ENCODE results near the gene ITPK1. TPM values are rescaled to one million over a fixed set of nuclear protein-coding genes. Genes with fewer than 3 reads are reported as not detected.
"Not testable (repeated sequence)": the region's sequence is repeated elsewhere in the genome, so short reads cannot be mapped to it uniquely, and the experiment has no call there.

The ITPK1 gene
- total RNA-seq, 1 experiment from 2014 or later = 57.0 TPM

GRCh38 chr14:93084866-93085857, 30.6 kb downstream of the ITPK1 start:
- DNase-seq (ENCODE audit: low read depth) = no peak

GRCh38 chr14:93084402-93084801, 31.3 kb downstream of the ITPK1 start:
- DNase-seq (ENCODE audit: low read depth) = no peak

- no peak for DNase-seq (ENCODE audit: low read depth)
These were observed 31.8 kb downstream of the ITPK1 start for GRCh38 chr14:93083917-93084316.

DNA sequence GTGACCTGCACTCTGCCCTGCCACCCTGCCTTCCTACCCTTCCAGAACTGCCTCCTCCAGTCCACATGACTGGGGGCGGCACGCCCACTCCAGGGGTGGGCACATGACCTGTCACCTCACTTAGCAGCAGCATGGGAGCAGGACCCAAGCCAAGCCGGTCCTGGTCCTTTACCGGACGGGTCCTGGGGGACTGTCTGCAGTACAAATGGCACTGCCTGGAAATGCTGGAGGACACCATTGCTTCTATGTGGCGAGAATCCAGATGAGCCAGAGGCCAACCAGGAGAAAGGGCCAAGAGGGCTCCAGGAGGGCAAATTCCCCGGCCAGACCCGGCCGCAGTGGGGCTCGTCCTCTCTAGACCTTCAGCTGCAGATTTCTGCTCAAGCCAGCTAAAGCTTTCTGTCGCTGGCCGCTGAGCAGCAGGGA, 33.1 kb downstream of the ITPK1 start:
- DNase-seq (ENCODE audit: low read depth) = no peak

GRCh38 chr14:93081876-93082570, 33.7 kb downstream of the ITPK1 start:
- no peak for DNase-seq (ENCODE audit: low read depth)

DNA sequence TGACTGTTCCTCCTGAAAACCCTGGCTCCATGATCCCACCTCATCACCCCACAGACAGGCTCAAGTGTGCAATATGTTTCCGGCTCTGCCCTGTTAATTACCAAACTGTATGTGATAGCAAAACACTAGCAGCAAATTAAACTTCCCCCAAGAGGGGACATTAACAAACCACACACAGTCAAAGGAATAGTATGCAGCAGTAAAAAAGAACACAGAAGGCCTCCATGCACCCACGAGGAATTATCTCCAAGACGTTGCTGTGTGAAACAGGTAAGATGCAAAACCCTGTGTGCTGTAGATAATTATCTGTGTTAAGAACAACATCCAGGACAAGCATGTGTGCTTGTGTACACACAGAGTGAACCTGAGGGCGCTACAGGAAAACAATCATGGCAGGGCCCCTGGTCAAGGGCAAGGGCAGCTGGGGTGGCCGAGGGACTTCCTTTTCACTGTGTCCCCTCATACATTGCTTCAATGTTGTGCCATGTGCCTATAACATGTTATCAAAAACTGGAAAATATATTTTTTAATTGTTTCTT, 35.8 kb downstream of the ITPK1 start:
- no peak for DNase-seq (ENCODE audit: low read depth)

DNA sequence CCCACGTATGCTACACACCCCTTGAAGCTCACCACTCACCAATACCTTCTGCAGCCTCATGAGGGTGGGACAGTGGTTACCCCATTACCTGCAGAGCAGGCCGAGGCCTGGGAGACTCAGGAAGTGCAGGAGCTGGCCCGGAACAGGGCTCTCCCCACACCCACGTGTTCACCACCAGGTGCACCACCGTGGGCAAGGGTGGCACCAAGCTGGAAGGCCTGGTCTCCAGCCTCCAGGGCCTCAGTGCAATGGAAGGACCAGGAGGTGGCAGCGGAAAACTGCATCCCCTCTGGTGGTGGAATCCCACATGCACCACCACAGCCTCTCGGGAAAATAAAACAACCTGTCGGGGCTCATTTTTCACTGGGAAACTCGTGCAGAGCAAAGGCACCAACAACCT, 36.4 kb downstream of the ITPK1 start:
- DNase-seq (ENCODE audit: low read depth) = no peak

DNA sequence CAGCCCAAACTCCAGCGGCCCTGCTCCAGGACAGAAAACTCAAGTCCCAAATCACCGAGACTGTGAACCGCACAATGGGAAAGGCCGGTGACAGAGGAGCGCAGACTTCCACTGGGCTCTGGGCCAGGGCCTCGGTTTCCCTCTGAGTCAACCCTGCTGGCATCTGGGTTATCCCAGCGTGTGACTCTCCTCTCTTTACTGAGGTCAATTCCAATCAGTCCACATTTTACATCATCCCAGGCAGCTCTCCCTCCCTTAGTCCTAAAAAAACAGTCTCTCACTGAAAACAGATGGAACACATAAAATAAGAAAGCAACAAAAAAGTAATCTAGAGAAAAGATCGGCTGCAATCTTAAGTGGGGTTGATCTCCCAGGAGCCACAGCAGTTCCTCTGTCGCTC, 36.9 kb downstream of the ITPK1 start:
- no peak for DNase-seq (ENCODE audit: low read depth)

GRCh38 chr14:93076755-93077154, 39.0 kb downstream of the ITPK1 start:
- DNase-seq (ENCODE audit: low read depth) = no peak

DNA sequence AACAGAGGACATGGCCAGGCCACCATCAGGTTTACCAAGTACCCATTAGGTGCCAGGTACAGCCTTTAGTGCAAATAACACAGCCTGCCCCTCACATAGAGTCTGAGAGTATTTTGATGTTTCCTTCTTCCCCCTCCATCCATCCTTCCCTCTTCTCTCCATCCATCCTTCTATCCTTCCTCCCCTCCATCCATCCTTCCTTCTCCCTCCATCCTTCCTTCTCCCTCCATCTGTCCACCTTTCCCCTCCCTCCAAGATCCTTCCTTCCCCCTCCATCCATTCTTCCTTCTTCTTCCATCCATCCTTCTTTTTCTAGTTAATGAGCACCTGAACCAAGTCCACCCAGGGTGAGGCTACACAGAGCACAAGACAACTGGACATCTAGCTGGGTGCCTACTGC, 39.8 kb downstream of the ITPK1 start:
- DNase-seq (ENCODE audit: low read depth) = no peak

DNA sequence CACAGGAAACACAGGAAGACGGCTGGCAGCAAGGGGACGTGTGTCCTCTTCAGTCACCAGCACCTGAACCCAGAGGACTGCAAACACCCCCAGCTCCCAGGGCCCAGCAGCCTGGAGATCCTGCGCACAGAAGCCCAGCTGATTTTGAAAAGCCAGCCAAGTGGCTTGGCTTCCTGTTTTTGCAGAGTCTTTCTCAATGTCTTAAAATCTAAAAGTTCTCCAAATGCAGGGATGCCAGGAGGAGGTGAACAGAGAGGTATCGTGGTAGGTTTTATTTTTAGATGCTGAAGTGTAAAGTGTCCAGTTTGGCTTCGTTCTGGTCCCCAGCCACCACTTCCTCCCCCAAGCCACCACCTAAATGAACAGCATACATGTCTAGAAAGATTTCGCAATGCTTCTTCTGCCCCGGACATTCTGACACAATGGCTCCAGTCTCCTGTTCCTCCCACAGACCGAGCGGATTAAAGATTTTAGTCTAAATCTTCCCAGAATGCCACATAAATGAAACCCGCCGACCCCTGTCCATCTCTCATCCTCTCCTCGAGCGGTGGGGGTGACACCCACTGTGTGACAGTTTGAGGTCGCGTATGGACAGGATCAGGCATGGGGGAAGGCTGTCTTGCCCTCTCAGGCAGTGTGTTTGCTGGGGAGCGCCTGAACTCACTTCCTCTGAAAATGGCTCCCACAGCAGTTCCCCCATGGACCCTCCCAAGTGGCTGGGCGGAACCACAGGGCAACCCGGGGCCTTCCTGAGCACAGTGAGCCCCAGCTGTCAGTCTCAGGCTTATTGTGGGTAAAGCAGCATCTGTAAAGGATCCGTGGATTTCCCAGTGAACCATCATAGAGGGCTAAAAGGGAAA, 41.6 kb downstream of the ITPK1 start:
- no peak for DNase-seq (ENCODE audit: low read depth)

DNA sequence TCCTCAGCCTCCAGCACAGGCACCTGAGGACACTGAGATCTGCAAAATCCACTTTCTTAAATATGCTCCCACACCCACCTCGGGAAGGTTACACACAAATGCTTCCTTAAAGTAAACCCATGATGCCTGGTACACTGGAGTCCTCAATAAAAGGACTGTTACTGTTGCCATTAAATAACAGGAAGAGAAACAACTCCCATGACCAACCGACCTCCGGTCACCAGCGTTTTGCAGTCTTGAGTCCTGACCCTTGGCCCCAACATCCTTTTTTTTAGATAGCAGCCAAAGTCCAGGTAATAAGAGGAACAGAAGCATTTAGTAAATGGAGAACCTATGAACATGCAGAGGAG, 42.4 kb downstream of the ITPK1 start:
- no peak for DNase-seq (ENCODE audit: low read depth)

- no peak for DNase-seq (ENCODE audit: low read depth)
These were observed 42.9 kb downstream of the ITPK1 start for GRCh38 chr14:93072659-93073357.

GRCh38 chr14:93068711-93069110, 47.0 kb downstream of the ITPK1 start:
- DNase-seq (ENCODE audit: low read depth) = no peak

DNA sequence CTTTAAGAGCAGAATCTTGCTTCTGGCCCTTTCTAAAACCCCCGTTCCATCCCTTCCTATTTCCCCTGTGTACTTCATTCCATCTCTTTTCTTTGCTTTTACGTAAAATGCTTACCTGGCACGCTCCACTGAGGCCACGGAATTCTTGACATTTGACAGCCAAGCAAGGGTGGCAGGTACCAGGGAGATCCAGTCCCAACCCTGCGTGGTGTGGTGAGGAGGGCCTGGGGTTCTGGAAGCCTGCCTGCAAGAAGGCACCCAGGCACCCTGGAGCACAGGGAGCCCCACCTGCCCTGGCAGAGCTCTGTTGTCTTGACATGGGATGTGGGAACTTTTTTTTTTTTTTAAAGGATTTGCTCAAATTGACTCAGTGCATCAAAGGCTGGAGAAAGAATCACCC, 48.6 kb downstream of the ITPK1 start:
- DNase-seq (ENCODE audit: low read depth) = no peak

DNA sequence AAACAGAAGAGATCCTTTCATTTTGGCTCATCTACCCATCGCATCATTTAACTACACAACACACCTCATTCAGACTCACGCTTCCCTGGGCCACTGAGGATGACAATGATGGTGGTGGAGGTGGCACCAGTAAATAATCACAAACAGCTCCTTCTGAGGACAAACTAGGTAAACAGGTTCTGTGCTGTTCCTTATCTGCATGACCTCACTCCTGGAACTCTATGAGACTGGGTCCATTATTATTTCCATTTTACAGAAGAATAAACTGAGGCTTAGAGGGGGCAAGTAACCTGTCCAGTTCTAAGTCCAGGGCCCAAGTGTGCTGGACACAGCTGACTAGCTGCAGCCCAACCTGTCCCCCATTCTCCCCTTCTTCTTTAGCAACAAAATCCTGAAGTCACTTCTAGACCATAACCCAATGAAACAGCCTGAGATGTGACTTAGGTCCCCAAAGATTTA, 50.4 kb downstream of the ITPK1 start:
- no peak for DNase-seq (ENCODE audit: low read depth)

GRCh38 chr14:93064411-93065271, 51.1 kb downstream of the ITPK1 start:
- DNase-seq (ENCODE audit: low read depth) = no peak

DNA sequence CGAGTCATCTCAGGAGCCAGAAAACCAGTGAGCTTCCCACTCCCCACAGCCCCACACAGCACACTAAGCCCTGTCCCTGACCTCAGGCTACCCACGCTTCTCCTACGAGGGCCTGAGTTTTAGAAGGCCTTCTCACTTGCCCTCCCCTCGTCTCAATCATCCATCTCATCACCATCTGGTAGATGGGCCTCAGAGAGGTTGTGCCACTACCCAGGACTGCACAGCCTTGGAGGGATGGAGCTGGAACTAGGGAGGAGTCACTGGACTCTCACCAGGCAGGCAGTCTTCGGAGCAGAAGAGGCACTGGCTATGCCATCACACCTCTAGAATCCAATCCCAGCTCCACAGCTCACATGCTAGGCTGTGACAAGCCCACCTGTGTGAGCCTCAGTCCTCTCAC, 52.3 kb downstream of the ITPK1 start:
- no peak for DNase-seq (ENCODE audit: low read depth)

- DNase-seq (ENCODE audit: low read depth) = no peak
These were observed 52.8 kb downstream of the ITPK1 start for GRCh38 chr14:93062890-93063289.

DNA sequence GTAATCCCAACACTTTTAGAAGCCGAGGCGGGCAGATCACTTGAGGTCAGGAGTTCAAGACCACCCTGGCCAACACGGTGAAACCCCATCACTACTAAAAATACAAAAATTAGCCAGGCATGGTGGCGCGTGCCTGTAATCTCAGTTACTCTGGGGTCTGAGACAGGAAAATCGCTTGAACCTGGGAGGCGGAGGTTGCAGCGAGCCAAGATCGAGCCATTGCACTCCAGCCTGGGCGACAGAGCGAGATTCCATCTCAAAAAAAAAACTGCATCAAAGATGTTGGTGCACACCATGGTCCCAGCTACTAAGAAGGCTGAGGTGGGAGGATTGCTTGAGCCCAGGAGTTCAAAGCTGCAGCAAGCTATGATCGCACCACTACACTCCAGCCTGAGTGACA, 53.7 kb downstream of the ITPK1 start:
- DNase-seq (ENCODE audit: low read depth) = not testable (repeated sequence)
